HEK293 (cell line): ENCODE data around the gene PTBP2.

Experiments used
- CTCF ChIA-PET: fragments of 350-600 bp; formaldehyde crosslinking; extraction: SDS; loops from one replicate; lab custom pipeline; 2021; ENCODE audit warnings: antibody characterized with exemption; lab: Yijun Ruan, JAX
- POLR2A ChIA-PET: fragments of 300-600 bp; formaldehyde crosslinking; extraction: SDS; loops from one replicate; lab custom pipeline; 2020; ENCODE audit warnings: antibody characterized with exemption, inconsistent platforms; lab: Yijun Ruan, JAX
- H3K27ac ChIP-seq: fragments of 200-500 bp; sonication (Bioruptor generic); 2 replicates; pipeline ENCODE4 v1.5.1; 2014; ENCODE audit warnings: low read depth, low read length, control low read depth, inconsistent platforms; ENCODE audit errors: extremely low read depth
- H3K36me3 ChIP-seq, 2 experiments: fragments of 200-500 bp in 1 of 2; sonication (Bioruptor generic) in 1 of 2; 1 replicate in 1 of 2; 2 replicates in 1 of 2; pipeline ENCODE4 v1.5.1; 2014 to 2017; ENCODE audit warnings: inconsistent platforms in 2 of 2, low read length in 2 of 2; ENCODE audit not compliant: control insufficient read depth in 2 of 2, insufficient read depth in 1 of 2
- H3K4me1 ChIP-seq: fragments of 200-500 bp; sonication (Bioruptor generic); 2 replicates; pipeline ENCODE4 v1.5.1; 2014; ENCODE audit warnings: mild to moderate bottlenecking, low read length, inconsistent platforms; ENCODE audit not compliant: control insufficient read depth, insufficient read depth
- H3K4me3 ChIP-seq: 2 replicates; pipeline ENCODE4 v1.5.1; 2011; ENCODE audit warnings: low read depth, mild to moderate bottlenecking, control low read depth, low read length, moderate library complexity
- H3K9me3 ChIP-seq: fragments of 200-500 bp; sonication (Bioruptor generic); 2 replicates; pipeline ENCODE4 v1.5.1; 2014; ENCODE audit warnings: low read depth, low read length, inconsistent platforms; ENCODE audit not compliant: control insufficient read depth, insufficient read depth
- AEBP2 ChIP-seq: fragments of 450-650 bp; formaldehyde crosslinking; IDR thresholded peaks from 2 replicates; pipeline ENCODE4 v1.5.1; 2016; ENCODE audit warnings: missing biosample characterization, missing genetic modification characterization, borderline replicate concordance
- FEZF1 ChIP-seq: fragments of 450-650 bp; formaldehyde crosslinking; IDR thresholded peaks from 2 replicates; pipeline ENCODE4 v1.5.1; 2016; ENCODE audit warnings: missing biosample characterization, missing genetic modification characterization
- KLF10 ChIP-seq: fragments of 450-650 bp; IDR thresholded peaks from 2 replicates; pipeline ENCODE4 v1.5.1; 2018; ENCODE audit warnings: missing biosample characterization, mild to moderate bottlenecking, missing genetic modification characterization
- KLF16 ChIP-seq: fragments of 450-650 bp; formaldehyde crosslinking; IDR thresholded peaks from 2 replicates; pipeline ENCODE4 v1.5.1; 2017; ENCODE audit warnings: missing biosample characterization, missing genetic modification characterization
- PBX3 ChIP-seq: sonication (generic); formaldehyde crosslinking; IDR thresholded peaks from 2 replicates; pipeline ENCODE4 v1.8.1; 2022; ENCODE audit warnings: mild to moderate bottlenecking, moderate library complexity, missing genetic modification reagents
- SP2 ChIP-seq: fragments of 450-650 bp; formaldehyde crosslinking; IDR thresholded peaks from 2 replicates; pipeline ENCODE4 v1.5.1; 2016; ENCODE audit warnings: missing biosample characterization, missing genetic modification characterization
- WT1 ChIP-seq: fragments of 450-650 bp; formaldehyde crosslinking; IDR thresholded peaks from 2 replicates; pipeline ENCODE4 v1.5.1; 2016; ENCODE audit warnings: missing biosample characterization, missing genetic modification characterization
- ZBTB17 ChIP-seq: fragments of 450-650 bp; formaldehyde crosslinking; IDR thresholded peaks from 2 replicates; pipeline ENCODE4 v1.5.1; 2016; ENCODE audit warnings: missing biosample characterization, missing genetic modification characterization
- ZNF138 ChIP-seq: fragments of 450-650 bp; formaldehyde crosslinking; IDR thresholded peaks from 2 replicates; pipeline ENCODE4 v1.5.1; 2016; ENCODE audit warnings: missing biosample characterization, missing genetic modification characterization, borderline replicate concordance
- ZNF174 ChIP-seq: fragments of 450-650 bp; formaldehyde crosslinking; IDR thresholded peaks from 2 replicates; pipeline ENCODE4 v1.5.0; 2017; ENCODE audit warnings: missing biosample characterization, mild to moderate bottlenecking, missing genetic modification characterization
- ZNF2 ChIP-seq: fragments of 450-650 bp; formaldehyde crosslinking; IDR thresholded peaks from 2 replicates; pipeline ENCODE4 v1.5.1; 2016; ENCODE audit warnings: missing biosample characterization, missing genetic modification characterization
- ZNF202 ChIP-seq: fragments of 450-650 bp; formaldehyde crosslinking; IDR thresholded peaks from 2 replicates; pipeline ENCODE4 v1.5.1; 2016; ENCODE audit warnings: missing biosample characterization, missing genetic modification characterization, borderline replicate concordance
- ZNF211 ChIP-seq: fragments of 450-650 bp; formaldehyde crosslinking; IDR thresholded peaks from 2 replicates; pipeline ENCODE4 v1.5.1; 2016; ENCODE audit warnings: low read depth, missing biosample characterization, missing genetic modification characterization
- ZNF354C ChIP-seq: fragments of 450-650 bp; formaldehyde crosslinking; IDR thresholded peaks from 2 replicates; pipeline ENCODE4 v1.5.1; 2016; ENCODE audit warnings: missing biosample characterization, missing genetic modification characterization, low read depth, borderline replicate concordance
- ZNF37A ChIP-seq: fragments of 450-650 bp; IDR thresholded peaks from 2 replicates; pipeline ENCODE4 v1.5.1; 2018; ENCODE audit warnings: missing biosample characterization, missing genetic modification characterization
- ZNF449 ChIP-seq: fragments of 450-650 bp; formaldehyde crosslinking; IDR thresholded peaks from 2 replicates; pipeline ENCODE4 v1.5.1; 2017; ENCODE audit warnings: missing biosample characterization, mild to moderate bottlenecking, missing genetic modification characterization, moderate library complexity
- ZNF501 ChIP-seq: fragments of 450-650 bp; formaldehyde crosslinking; IDR thresholded peaks from 2 replicates; pipeline ENCODE4 v1.5.1; 2016; ENCODE audit warnings: missing biosample characterization, missing genetic modification characterization
- ZNF529 ChIP-seq: fragments of 450-650 bp; formaldehyde crosslinking; IDR thresholded peaks from 2 replicates; pipeline ENCODE4 v1.5.1; 2017; ENCODE audit warnings: missing genetic modification characterization, missing biosample characterization; ENCODE audit not compliant: insufficient replicate concordance
- ZNF549 ChIP-seq: fragments of 450-650 bp; IDR thresholded peaks from 2 replicates; pipeline ENCODE4 v1.5.1; 2018; ENCODE audit warnings: missing biosample characterization, missing genetic modification characterization, mild to moderate bottlenecking, inconsistent platforms, moderate library complexity
- ZNF555 ChIP-seq: fragments of 450-650 bp; formaldehyde crosslinking; conservative IDR thresholded peaks from 2 replicates; pipeline ENCODE4 v1.5.1; 2017; ENCODE audit warnings: missing biosample characterization, mild to moderate bottlenecking, missing genetic modification characterization, inconsistent platforms
- ZNF600 ChIP-seq: fragments of 450-650 bp; formaldehyde crosslinking; IDR thresholded peaks from 2 replicates; pipeline ENCODE4 v1.5.1; 2016; ENCODE audit warnings: missing biosample characterization, missing genetic modification characterization
- ZNF670 ChIP-seq: fragments of 450-650 bp; formaldehyde crosslinking; IDR thresholded peaks from 2 replicates; pipeline ENCODE4 v1.5.1; 2016; ENCODE audit warnings: missing biosample characterization, missing genetic modification characterization, low read depth
- ZNF747 ChIP-seq: fragments of 450-650 bp; formaldehyde crosslinking; IDR thresholded peaks from 2 replicates; pipeline ENCODE4 v1.5.1; 2016; ENCODE audit warnings: missing biosample characterization, missing genetic modification characterization
- ZNF777 ChIP-seq: fragments of 450-650 bp; formaldehyde crosslinking; IDR thresholded peaks from 2 replicates; pipeline ENCODE4 v1.5.1; 2017; ENCODE audit warnings: missing biosample characterization, missing genetic modification characterization, borderline replicate concordance
- ZSCAN23 ChIP-seq: fragments of 450-650 bp; formaldehyde crosslinking; IDR thresholded peaks from 2 replicates; pipeline ENCODE4 v1.5.1; 2016; ENCODE audit warnings: missing biosample characterization, missing genetic modification characterization

PTBP2 gene

GRCh38 chr1:96682056-96682455 is 39.5 kb upstream of the PTBP2 start:
- ChIA-PET POLR2A (no interaction called here), CTCF (no interaction called here)
- TF ChIP-seq KLF10 (tag by site-specific recombination) (no peak), ZNF555 (tag by site-specific recombination) (no peak), ZSCAN23 (no peak), ZNF37A (tag by site-specific recombination) (no peak), ZNF600 (tag by site-specific recombination) (no peak), ZNF777 (no peak), FEZF1 (tag by site-specific recombination) (no peak), KLF16 (tag by site-specific recombination) (no peak), ZNF138 (tag by site-specific recombination) (no peak), ZNF549 (no peak)

GRCh38 chr1:96683931-96684330 is 37.7 kb upstream of the PTBP2 start:
- POLR2A ChIA-PET, result no interaction called here
- H3K27ac ChIP-seq, result no peak overlapping the region
- H3K4me1 ChIP-seq, result no peaks in the 10 kb centered on the region
- no peak for TF ChIP-seq ZNF449 (tag by site-specific recombination)
- TF ChIP-seq SP2 (tag by site-specific recombination), result no peak
- TF ChIP-seq ZNF529, result peak; percentile 15
- no peak overlapping the region for H3K4me3 ChIP-seq
- CTCF ChIA-PET, result no interaction called here
- no peaks in the 10 kb centered on the region for H3K9me3 ChIP-seq
- H3K36me3 ChIP-seq, result no peaks in the 10 kb centered on the region

More at GRCh38 chr1:96682056-96682455, 39.5 kb upstream of the PTBP2 start:
- no peak overlapping the region for H3K4me3 ChIP-seq
- H3K27ac ChIP-seq, result no peak overlapping the region
- no peaks in the 10 kb centered on the region for H3K9me3 ChIP-seq
- no peaks in the 10 kb centered on the region for H3K36me3 ChIP-seq
- no peaks in the 10 kb centered on the region for H3K4me1 ChIP-seq

GRCh38 chr1:96684744-96685143 is 36.8 kb upstream of the PTBP2 start:
- H3K4me1 ChIP-seq, result no peaks in the 10 kb centered on the region
- no peak overlapping the region for H3K4me3 ChIP-seq
- H3K9me3 ChIP-seq, result no peaks in the 10 kb centered on the region
- POLR2A ChIA-PET, result no interaction called here
- H3K36me3 ChIP-seq, result no peaks in the 10 kb centered on the region
- no peak overlapping the region for H3K27ac ChIP-seq
- TF ChIP-seq ZNF670 (tag by site-specific recombination) (no peak), ZNF202 (tag by site-specific recombination) (no peak), ZNF174 (no peak), ZBTB17 (no peak)
- CTCF ChIA-PET, result no interaction called here

- no peaks in the 10 kb centered on the region for H3K9me3 ChIP-seq
- H3K4me1 ChIP-seq, result no peaks in the 10 kb centered on the region
- TF ChIP-seq AEBP2 (tag by site-specific recombination) (no peak), ZNF747 (no peak), ZNF501 (tag by site-specific recombination) (no peak), WT1 (tag by site-specific recombination) (no peak), ZNF2 (tag by site-specific recombination) (no peak), PBX3 (CRISPR knock-in tag) (no peak), ZNF211 (tag by site-specific recombination) (no peak), ZNF354C (tag by site-specific recombination) (no peak)
These were observed 32.8 kb upstream of the PTBP2 start for GRCh38 chr1:96688767-96689166.

More at GRCh38 chr1:96688767-96689166, 32.8 kb upstream of the PTBP2 start:
- ChIA-PET CTCF (no interaction called here), POLR2A (no interaction called here)
- Histone ChIP-seq H3K4me3 (no peak overlapping the region), H3K36me3 (no peaks in the 10 kb centered on the region), H3K27ac (no peak overlapping the region)
